HG03342 (cell line): Measurements from ENCODE around the gene TMEM156.
"Not testable (repeated sequence)": the region's sequence is repeated elsewhere in the genome, so short reads cannot be mapped to it uniquely, and the experiment has no call there.

Experiments
- ATAC-seq: cut with Tn5 transposase; IDR thresholded peaks from one replicate; pipeline ENCODE4 v1.9.1; 2021; ENCODE audit warnings: mild to moderate bottlenecking, moderate library complexity; ENCODE audit not compliant: unreplicated experiment

The TMEM156 gene

GRCh38 chr4:38995660-38996005, 36.6 kb downstream of the TMEM156 start:
- ATAC-seq = no peak

DNA sequence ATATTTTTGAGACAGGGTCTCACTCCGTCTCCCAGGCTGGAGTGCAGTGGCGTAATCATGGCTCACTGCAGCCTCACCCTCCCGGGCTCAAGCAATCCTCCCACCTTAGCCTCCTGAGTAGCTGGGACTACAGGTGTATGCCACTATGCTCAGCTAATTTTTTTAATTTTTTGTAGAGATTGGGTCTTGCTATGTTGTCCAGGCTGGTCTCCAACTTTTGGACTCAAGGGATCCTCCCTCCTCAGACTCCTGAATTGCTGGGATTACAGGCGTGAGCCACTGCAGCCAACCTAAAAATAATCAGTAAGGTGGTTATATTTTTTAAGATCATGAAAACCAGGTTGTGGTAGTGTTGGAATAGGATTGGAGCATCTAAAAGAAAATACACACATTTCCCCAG, 38.1 kb downstream of the TMEM156 start:
- ATAC-seq = no peak

DNA sequence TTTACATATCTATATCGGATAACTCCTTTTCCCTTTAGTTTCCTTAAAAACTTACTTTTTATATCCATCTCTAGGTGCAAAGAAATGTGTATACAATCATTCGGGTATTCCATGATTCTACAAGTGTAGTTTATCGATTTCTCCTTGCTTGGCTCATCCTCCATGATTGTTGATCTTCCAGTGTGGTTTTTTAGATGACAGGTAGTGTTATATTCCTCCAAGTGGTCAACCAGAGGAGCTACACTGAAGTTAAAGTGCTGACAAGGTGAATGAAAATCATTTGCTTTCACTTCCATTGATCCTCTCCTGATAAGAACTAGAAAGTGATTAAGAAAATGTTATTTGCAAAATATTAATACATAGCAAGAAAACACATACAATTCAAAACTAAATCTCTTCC, 38.5 kb downstream of the TMEM156 start:
- ATAC-seq = no peak

GRCh38 chr4:38990241-38990640, 42.0 kb downstream of the TMEM156 start:
- no peak for ATAC-seq

- no peak for ATAC-seq
Observed at GRCh38 chr4:38989487-38989886, 42.7 kb downstream of the TMEM156 start.

DNA sequence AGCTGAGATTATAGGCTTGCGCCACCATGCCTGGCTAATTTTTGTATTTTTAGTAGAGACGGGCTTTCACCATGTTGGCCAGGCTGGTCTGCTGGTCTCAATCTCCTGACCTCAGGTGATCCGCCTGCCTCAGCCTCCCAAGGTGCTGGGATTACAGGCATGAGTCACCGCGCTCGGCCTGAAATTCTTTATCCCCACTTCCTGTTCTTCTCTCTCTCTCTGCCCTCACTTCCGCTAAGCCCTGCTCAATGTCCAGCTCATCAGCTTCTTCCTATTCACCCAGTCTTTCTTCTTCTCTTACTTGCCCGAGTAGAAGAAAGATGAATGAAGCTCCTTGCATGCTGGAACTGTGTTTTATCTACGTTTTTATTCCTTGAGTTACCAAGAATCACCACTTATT, 43.9 kb downstream of the TMEM156 start:
- ATAC-seq = not testable (repeated sequence)

DNA sequence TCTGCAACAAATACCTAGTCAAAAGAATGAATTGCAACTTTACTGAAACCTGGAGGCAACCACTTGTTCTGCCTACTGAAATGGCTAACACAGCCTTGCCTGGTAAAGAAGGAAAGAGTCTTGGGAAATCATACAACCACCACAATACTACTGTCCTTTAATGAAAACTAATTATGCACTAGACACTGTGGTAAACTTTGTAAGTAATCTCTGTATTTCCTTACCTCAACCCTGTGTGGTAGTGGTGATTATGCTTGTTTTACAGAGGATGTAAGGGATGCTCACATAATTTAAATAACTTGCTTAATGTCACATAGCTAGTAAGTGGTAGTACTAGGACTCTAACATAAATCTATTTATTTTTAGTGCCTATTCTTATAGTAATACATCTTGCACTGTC, 44.7 kb downstream of the TMEM156 start:
- no peak for ATAC-seq

DNA sequence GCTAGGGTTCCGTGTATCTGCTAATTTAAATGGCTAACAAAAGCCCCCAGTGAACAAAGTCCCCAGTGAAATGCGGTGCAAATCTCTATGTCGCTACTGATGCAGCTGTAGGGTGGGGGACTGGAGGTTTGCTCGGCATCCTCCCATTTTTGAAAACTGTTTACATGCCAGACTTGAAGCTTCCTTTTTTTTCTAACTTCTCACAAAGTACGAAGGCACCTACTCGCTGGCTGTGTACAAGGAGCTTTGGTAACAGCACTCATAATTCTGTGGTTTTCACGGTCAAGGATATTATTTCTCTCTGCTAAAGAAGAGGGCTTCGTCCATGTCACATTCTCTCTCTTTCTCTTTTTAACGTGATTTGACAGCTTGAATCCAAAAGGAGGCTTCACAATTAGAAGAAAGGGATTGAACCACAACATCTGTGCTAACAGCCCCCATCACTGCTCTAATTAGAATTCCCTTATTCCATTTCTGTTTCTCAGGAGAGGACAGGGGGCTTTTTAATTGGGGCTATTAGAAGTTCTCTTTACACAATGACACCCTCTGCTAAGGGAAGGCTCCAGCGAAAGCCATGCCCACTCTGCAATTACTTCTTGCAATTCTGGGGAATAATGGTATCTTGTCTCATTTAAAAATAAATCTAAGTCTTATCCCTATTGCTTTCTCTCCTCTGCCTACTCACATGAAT, 46.7 kb downstream of the TMEM156 start:
- ATAC-seq = no peak

GRCh38 chr4:38983787-38984598, 48.2 kb downstream of the TMEM156 start:
- no peak for ATAC-seq

- no peak for ATAC-seq
Observed at GRCh38 chr4:38983291-38983690, 48.9 kb downstream of the TMEM156 start.

DNA sequence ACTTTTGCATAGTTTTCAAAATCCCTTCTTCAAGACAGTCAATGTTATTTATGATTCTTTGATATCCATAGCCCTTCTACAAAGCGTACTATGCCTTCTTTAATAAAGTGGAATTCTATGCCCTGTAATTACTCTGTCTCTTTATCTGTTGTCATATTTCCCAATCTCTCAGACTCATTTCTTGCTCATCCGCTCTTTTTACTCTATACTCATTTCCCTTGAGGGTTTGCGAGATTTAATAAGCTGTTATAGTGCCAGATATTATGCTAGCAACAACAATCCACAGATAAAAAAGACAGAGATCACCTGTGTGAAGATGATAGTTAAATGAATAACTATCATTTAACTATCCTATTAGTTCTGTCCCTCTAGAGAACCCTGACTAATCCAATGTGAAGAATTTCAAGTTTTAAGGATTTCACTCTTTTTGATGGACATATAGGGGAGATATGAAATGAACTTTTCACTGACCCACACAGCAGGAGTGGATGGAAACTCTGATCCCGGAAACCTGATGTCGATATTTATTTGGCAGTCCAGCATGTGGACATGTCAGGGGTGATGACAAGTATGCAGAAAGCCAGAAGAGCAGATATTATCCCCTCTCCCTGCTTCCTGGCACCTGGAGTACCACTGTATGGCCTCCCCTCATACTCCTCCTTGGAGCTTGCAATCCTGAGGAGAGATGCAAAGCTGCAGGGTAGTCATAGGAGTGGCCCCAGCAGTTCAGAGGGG, 49.7 kb downstream of the TMEM156 start:
- no peak for ATAC-seq

DNA sequence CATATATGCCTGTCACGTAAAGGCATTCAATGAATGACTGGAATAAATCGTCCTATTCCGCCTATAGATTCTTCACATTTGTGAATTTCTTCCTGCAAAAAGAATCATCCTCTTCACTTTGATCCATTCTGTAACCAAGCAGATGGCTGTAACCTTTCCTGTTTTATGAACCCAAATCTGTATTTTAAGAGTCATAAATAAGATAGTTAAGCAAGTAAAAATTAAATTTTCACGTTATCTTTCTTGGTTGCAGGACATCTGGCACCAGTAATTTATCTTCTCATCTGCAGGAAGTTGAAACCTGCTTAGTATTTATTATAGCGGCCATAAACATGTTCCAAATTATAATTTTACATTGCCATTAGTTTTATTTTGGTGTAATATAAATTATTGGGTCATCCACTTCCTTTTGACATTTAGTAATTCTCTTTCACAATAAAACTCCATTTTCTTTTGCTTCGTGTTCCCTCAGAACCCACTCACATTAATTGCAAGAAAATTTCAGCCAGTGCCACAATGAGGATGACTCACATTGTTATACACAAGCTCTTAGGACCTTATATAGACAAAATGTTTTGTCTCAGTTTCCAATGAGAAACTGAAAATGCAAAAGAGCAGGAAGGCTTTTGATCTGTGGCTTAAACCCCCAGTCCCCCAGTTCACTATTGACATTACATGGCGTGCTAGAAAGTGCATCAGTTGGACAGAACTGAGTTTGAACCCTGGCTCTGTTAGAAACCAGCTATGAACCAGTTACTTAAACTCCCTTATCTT, 51.1 kb downstream of the TMEM156 start:
- ATAC-seq = no peak

GRCh38 chr4:38979511-38980230, 52.5 kb downstream of the TMEM156 start:
- ATAC-seq = no peak

DNA sequence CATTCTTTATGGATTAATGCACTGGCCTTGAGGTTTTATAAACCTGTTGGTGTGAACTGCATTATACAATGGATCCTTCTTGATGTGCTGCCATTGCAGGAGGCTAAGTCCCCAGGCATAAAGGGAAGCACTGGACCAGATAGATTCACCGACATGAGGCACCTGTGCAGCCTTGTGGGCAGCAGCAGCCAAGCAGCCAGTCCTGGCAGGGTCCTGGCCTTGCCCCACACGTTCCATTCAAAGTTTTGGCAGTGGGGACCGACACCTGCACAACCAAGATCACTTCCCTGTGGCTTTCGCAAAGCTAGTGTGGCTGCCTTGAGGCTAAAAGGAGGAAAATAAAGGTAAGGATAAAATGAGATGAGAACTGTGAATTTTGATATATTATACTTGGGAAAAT, 53.1 kb downstream of the TMEM156 start:
- ATAC-seq = no peak

DNA sequence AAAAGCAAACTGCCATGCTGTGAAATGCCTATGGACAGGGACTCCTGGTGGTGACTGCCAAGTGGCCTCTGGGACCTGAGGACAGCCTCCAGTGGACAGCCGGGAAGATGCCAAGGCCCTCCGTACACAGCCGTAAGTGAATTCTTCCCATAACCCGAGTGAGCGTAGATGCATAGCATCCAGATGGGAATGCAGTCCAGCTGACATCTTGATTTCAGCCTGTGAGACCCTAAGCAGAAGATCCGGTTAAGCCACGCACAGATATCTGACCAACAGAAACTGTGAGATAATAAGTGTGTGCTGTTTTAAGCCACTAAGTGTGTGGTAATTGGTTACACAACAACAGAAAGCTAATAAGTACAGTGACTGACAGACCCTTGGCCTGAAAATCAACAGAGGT, 55.9 kb downstream of the TMEM156 start:
- ATAC-seq = no peak

- no peak for ATAC-seq
Observed at GRCh38 chr4:38968668-38969067, 63.5 kb downstream of the TMEM156 start.

DNA sequence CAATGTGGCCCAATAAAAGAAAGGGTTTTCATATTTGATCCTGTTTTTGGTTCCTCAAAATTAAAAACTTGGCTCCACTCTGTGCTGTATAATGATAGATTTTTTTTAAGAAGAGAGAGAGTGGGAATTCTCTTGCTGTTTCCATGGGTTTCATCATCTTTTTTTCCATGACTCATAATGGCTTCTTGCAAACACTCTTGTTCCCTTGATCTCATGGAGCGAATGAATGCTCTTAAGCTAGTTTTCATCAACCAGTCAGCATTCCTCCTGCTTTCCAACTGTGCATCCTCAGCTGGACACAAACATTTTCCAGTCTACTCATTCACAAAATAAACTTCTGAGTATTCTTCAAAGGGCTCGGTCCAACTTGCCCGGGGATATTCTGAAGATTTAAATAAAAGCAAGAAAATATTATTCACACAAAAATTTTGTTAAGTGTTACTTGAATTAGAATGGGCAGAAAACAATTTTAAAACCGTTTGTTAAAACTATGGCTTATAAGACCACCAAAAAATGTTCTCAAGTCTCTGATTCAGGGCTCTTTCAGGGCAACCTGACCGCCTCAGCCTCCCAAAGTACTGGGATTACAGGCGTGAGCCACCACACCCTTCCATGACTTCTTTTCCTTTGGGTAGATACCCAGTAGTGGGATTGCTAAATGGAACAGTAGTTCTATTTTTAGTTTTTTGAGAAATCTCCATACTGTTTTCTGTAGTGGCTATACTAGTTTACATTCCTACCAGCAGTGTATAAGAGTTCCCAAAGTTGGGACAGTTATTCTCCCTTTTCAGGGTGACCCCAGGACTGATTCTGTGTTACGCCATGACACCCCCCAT, 64.7 kb downstream of the TMEM156 start:
- no peak for ATAC-seq

DNA sequence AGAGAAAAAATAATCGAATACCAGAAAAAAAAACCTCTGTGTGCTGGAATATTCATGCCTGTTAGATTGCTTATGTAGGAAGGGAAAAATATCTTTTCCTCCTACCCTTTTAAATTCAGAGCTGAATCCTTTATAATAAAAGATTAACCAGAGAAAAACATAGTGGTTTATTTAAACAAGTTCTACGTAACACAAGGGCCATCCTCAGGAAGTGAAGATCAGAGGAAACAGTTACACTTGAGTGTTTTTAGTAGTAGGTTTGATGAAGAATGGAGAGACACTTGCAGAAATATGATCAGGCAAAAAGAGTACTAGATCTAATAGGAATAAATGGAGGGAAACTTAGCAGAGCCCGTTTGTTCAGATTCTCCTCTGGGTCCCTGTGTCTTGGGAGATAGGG, 66.3 kb downstream of the TMEM156 start:
- no peak for ATAC-seq

DNA sequence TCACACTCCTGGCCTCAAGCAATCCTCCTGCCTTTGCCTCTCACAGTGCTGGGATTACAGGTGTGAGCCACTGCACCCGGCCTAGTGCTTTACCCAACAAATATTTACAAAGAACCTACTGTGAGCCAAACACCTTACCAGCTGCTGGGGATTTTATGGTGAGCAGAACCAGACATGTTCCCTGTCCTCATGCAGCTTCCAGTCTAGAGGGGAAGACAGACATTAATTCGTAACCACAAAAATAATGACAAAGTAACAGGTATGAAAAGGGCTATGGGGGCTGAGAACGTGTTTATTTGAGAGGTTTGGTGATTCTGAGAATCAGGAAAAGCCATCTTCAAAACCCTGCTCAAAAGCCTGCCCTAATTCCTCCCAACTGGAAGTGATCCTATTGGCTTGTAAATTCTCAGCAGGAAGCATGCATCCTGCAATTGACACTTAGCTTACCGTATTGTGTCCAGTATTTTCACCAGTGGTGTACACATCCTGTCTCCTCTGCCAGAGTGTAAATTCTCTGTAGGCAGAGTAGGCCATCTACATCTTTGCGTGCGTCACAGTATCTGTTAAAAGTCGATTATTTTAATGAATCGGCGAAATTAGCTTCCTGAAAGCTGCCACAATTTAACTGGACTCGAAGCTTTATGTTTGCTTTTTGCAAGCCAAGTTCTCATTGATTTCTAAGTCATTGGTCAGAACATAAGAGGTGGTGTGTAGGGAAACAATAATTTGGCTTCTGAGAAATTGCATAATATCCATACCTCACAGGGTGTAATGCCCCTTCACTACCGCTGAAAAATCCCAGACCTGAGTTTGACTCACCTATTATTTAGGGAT, 67.0 kb downstream of the TMEM156 start:
- no peak for ATAC-seq
